AG09309 (cell line): ENCODE results near the gene DNAH8.

ENCODE experiments used
- DNase-seq: peaks from one replicate; pipeline ENCODE4 v3.0.0-alpha.2; 2010; ENCODE audit warnings: low read depth
- H3K4me3 ChIP-seq: 2 replicates; pipeline ENCODE4 v1.5.1; 2011; ENCODE audit warnings: mild to moderate bottlenecking, low read depth, low read length, moderate library complexity; ENCODE audit not compliant: control insufficient read depth
- TF ChIP-seq, protein P1 (sequence below): IDR thresholded peaks from 2 replicates; pipeline ENCODE4 v1.5.1; 2011; ENCODE audit warnings: mild to moderate bottlenecking, low read depth, low read length, inconsistent platforms; ENCODE audit not compliant: insufficient read depth, control insufficient read depth; ENCODE audit errors: missing control alignments

DNAH8 gene

DNA sequence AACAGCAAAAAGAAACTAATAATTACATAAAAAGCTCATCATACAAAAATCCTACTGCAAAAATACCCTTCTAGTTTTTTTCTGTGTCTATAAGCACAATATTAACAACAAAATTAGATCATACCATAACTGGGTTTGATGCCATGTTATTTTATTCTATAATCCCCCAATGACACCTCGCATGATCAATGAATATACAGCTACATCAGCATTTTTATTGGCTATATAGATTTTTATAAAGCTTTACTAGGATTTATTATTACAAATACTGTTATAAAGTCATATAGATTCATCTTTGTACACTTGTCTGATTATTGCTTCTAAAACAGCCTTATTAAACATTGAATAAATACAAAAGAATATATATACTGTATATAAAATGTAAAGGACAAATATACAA, 288.4 kb downstream of the DNAH8 start:
- DNase-seq: no peak
- no peak overlapping the region for H3K4me3 ChIP-seq
- TF ChIP-seq, protein P1, sequence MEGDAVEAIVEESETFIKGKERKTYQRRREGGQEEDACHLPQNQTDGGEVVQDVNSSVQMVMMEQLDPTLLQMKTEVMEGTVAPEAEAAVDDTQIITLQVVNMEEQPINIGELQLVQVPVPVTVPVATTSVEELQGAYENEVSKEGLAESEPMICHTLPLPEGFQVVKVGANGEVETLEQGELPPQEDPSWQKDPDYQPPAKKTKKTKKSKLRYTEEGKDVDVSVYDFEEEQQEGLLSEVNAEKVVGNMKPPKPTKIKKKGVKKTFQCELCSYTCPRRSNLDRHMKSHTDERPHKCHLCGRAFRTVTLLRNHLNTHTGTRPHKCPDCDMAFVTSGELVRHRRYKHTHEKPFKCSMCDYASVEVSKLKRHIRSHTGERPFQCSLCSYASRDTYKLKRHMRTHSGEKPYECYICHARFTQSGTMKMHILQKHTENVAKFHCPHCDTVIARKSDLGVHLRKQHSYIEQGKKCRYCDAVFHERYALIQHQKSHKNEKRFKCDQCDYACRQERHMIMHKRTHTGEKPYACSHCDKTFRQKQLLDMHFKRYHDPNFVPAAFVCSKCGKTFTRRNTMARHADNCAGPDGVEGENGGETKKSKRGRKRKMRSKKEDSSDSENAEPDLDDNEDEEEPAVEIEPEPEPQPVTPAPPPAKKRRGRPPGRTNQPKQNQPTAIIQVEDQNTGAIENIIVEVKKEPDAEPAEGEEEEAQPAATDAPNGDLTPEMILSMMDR: no peak

GRCh38 chr6:39004801-39005200, 289.7 kb downstream of the DNAH8 start:
- H3K4me3 ChIP-seq: no peak overlapping the region
- TF ChIP-seq, protein P1: no peak
- DNase-seq: no peak

DNA sequence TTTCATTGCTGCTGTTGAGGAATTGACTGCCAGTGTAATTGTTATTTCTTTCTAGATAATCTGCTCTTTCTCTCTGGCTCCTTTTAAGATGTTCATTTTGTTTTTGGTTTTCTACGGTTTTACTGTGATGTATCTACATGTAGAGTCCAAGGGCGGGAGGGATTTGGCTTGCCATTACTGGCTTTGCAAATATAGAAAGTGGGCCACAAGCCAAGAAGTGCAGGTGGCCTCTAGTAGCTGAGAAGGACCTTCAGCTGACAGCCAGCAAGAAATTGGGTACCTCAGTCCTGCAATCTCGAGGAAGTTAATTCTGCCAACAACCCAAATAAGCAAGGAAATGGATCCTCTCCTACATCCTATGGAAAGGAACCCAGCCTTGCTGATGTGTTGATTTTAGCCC, 290.7 kb downstream of the DNAH8 start:
- TF ChIP-seq, protein P1: no peak
- DNase-seq: no peak
- H3K4me3 ChIP-seq: no peak overlapping the region

- TF ChIP-seq, protein P1: no peak
- H3K4me3 ChIP-seq: no peak overlapping the region
- DNase-seq: no peak
Measured at GRCh38 chr6:39007575-39007974, 292.5 kb downstream of the DNAH8 start.

DNA sequence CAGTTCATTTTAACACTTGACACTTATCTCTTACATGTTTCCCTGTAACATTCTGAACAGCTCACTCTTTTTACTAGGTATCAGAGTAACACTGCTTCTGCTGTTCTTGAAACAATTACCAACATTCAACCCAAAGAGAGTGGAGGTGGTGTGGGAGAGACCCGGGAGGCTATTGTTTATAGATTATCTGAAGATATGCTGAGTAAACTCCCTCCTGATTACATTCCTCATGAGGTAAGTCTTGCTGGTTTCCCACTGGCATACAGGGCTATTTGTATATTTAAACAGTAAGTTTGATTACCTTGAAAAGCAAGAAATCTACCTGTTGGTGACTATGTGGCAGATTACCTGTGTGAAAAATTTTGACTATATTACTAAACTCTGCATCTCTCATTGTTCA, 293.6 kb downstream of the DNAH8 start:
- DNase-seq: no peak
- no peak overlapping the region for H3K4me3 ChIP-seq
- TF ChIP-seq, protein P1: no peak

DNA sequence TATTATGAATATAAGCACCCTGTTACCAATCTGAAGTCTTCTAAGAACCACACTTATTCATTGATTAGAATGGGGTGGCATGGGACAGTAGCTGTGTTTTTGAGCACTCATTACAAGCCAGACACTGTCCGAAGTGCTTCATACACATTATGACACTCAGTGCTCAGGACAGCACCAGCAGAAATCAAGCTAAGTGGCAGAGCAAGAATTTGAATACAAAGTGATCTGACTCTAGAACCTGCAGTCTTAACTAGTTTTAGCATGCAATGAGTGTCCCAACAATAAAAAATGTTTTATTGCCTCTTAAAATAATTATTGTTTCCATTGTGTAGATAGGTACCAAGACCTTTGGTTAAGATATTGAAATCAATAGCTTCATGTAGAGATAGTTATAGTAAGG, 294.4 kb downstream of the DNAH8 start:
- H3K4me3 ChIP-seq: no peak overlapping the region

More for the DNA sequence above, 294.4 kb downstream of the DNAH8 start:
- TF ChIP-seq, protein P1: no peak
- DNase-seq: no peak
